Measurements from ENCODE around the gene CERS5.

DNA sequence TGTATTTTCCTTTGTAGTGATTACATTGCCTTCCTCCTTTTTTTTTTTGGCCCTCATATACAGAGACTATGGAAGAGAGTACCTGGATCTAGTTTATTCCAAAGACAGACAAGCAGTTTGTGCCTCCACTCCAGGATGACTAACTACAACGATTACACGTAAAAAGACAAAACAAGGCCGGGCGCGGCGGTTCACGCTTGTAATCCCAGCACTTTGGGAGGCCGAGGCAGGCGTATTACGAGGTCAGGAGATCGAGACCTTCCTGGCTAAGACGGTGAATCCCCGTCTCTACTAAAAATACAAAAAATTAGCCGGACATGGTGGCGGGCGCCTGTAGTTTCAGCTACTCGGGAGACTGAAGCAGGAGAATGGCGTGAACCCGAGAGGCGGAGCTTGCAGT lies 2.2 kb downstream of the CERS5 start:
- no peak for TF ChIP-seq CTCF (IDR thresholded peaks at IDR 0.05; ENCODE audit: low read depth, low read length)
- TF ChIP-seq MAX (IDR thresholded peaks at IDR 0.05; ENCODE audit: low read depth, low read length): no peak
- TF ChIP-seq POLR2A (IDR thresholded peaks at IDR 0.05; ENCODE audit: extremely low read depth, insufficient read length): no peak

Measured in NB4 (cell line).